Measurements from ENCODE around the gene ASB15. TPM values are rescaled to one million over a fixed set of nuclear protein-coding genes. Genes with fewer than 3 reads are reported as not detected.

Gene ASB15
- total and polyA plus RNA-seq, 2 donors (not counting 3 experiments of a cell fraction or from before 2014, with no cell fraction given) = not detected

- no TSS peak for BruUV-seq (replicated peaks)
- DNase-seq (ENCODE audit: low read depth, low spot score) (no peak), FAIRE-seq (no peak)
- Histone ChIP-seq H3K9me3 (replicated peaks; ENCODE audit: control insufficient read depth, insufficient read depth, low read length) (no peaks in the 10 kb centered on the region), H3K4me1 (ENCODE audit: control insufficient read depth, extremely low read depth, insufficient read depth, low read length) (peaks cover 4% of the 10 kb centered on the region), H3K36me3 (ENCODE audit: control insufficient read depth in 2 of 2, extremely low read depth in 1 of 2, insufficient read depth in 2 of 2, low read length in 2 of 2) (no peaks in the 10 kb centered on the region), H4K20me1 (replicated peaks; ENCODE audit: control insufficient read depth, extremely low read depth, insufficient read depth, low read length) (no peaks in the 10 kb centered on the region), H3K4me2 (ENCODE audit: insufficient read depth, low read length) (no peak overlapping the region), H2AFZ (ENCODE audit: low read depth, low read length) (no peak overlapping the region), H3K9ac (replicated peaks; ENCODE audit: extremely low read depth, insufficient read depth, low read length) (no peak overlapping the region), H3K79me2 (ENCODE audit: control insufficient read depth, insufficient read depth, low read length) (no peaks in the 10 kb centered on the region), H3K9me1 (replicated peaks; ENCODE audit: control insufficient read depth, extremely low read depth, insufficient read depth, low read length) (no peaks in the 10 kb centered on the region), H3K4me3 (replicated peaks in 1 of 3; ENCODE audit: insufficient read depth in 1 of 3, low read depth in 1 of 3, low read length in 3 of 3) (no peak overlapping the region), H3K27ac (ENCODE audit: insufficient read depth, low read depth, low read length) (no peak overlapping the region), H3K27me3 (ENCODE audit: control insufficient read depth in 2 of 2, insufficient read depth in 2 of 2, low read length in 2 of 2) (peaks cover 7 to 8% of the 10 kb centered on the region in 2 experiments)
- ChIA-PET POLR2A (no interaction called here), CTCF (interaction anchor here (0.9 to 1.3 kb wide), 4 partner anchors 21 to 210 kb away, joined by 3 to 8 read pairs (median 4); no protein-coding TSS in a partner anchor)
- intact Hi-C loops (cut with micrococcal nuclease) = no loop called here
- TF ChIP-seq JUN (IDR thresholded peaks at IDR 0.05; ENCODE audit: borderline replicate concordance, insufficient read depth, insufficient read length, low read depth) = no peak
- TF ChIP-seq FOS (IDR thresholded peaks at IDR 0.05; ENCODE audit: borderline replicate concordance, insufficient read depth, low read length) = no peak
- no peak for TF ChIP-seq MYC (IDR thresholded peaks at IDR 0.05; ENCODE audit: low read depth, low read length)
- no peak for TF ChIP-seq POLR2A (IDR thresholded peaks at IDR 0.05; ENCODE audit: low read depth, low read length)
- TF ChIP-seq MAX (IDR thresholded peaks at IDR 0.05; ENCODE audit: insufficient read depth, insufficient read length) = no peak
- dilution Hi-C loops (cut with MboI; ENCODE audit: extremely low pct_ligation_motif_present, low sequenced_read_pairs) = no loop called here
Observed at GRCh38 chr7:123661765-123662164, 60.1 kb downstream of the ASB15 start.

DNA sequence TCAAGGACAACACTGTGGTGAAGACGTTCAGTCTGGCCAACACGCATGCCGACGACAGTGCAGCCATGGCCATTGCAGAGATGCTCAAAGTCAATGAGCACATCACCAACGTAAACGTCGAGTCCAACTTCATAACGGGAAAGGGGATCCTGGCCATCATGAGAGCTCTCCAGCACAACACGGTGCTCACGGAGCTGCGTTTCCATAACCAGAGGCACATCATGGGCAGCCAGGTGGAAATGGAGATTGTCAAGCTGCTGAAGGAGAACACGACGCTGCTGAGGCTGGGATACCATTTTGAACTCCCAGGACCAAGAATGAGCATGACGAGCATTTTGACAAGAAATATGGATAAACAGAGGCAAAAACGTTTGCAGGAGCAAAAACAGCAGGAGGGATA, 60.7 kb downstream of the ASB15 start:
- Histone ChIP-seq H3K4me3 (replicated peaks in 1 of 3; ENCODE audit: insufficient read depth in 1 of 3, low read depth in 1 of 3, low read length in 3 of 3) (no peak overlapping the region), H4K20me1 (replicated peaks; ENCODE audit: control insufficient read depth, extremely low read depth, insufficient read depth, low read length) (no peaks in the 10 kb centered on the region), H3K9me3 (replicated peaks; ENCODE audit: control insufficient read depth, insufficient read depth, low read length) (no peaks in the 10 kb centered on the region), H2AFZ (ENCODE audit: low read depth, low read length) (no peak overlapping the region), H3K36me3 (ENCODE audit: control insufficient read depth in 2 of 2, extremely low read depth in 1 of 2, insufficient read depth in 2 of 2, low read length in 2 of 2) (no peaks in the 10 kb centered on the region), H3K9me1 (replicated peaks; ENCODE audit: control insufficient read depth, extremely low read depth, insufficient read depth, low read length) (no peaks in the 10 kb centered on the region), H3K9ac (replicated peaks; ENCODE audit: extremely low read depth, insufficient read depth, low read length) (no peak overlapping the region), H3K27ac (ENCODE audit: insufficient read depth, low read depth, low read length) (no peak overlapping the region), H3K4me1 (ENCODE audit: control insufficient read depth, extremely low read depth, insufficient read depth, low read length) (peaks cover under 1% of the 10 kb centered on the region), H3K4me2 (ENCODE audit: insufficient read depth, low read length) (no peak overlapping the region), H3K79me2 (ENCODE audit: control insufficient read depth, insufficient read depth, low read length) (no peaks in the 10 kb centered on the region), H3K27me3 (ENCODE audit: control insufficient read depth in 2 of 2, insufficient read depth in 2 of 2, low read length in 2 of 2) (peaks cover 7 to 8% of the 10 kb centered on the region in 2 experiments)
- intact Hi-C loops (cut with micrococcal nuclease) = no loop called here
- no peak for TF ChIP-seq CTCF (IDR thresholded peaks at IDR 0.05; ENCODE audit: extremely low read depth in 1 of 2, insufficient read depth in 1 of 2, low read depth in 1 of 2, low read length in 2 of 2)
- TF ChIP-seq FOS (IDR thresholded peaks at IDR 0.05; ENCODE audit: borderline replicate concordance, insufficient read depth, low read length) = no peak
- no peak for TF ChIP-seq GATA2 (IDR thresholded peaks at IDR 0.05; ENCODE audit: insufficient read depth, insufficient read length, low read depth, low read length)
- no peak for TF ChIP-seq EZH2 (IDR thresholded peaks at IDR 0.05; ENCODE audit: borderline replicate concordance, low read depth, low read length, severe bottlenecking)
- no peak for TF ChIP-seq MAX (IDR thresholded peaks at IDR 0.05; ENCODE audit: insufficient read depth, insufficient read length)
- no peak for TF ChIP-seq JUN (IDR thresholded peaks at IDR 0.05; ENCODE audit: borderline replicate concordance, insufficient read depth, insufficient read length, low read depth)
- no peak for TF ChIP-seq MYC (IDR thresholded peaks at IDR 0.05; ENCODE audit: low read depth, low read length)
- TF ChIP-seq POLR2A (IDR thresholded peaks at IDR 0.05; ENCODE audit: low read depth, low read length) = no peak
- TF ChIP-seq POLR2AphosphoS5 (IDR thresholded peaks at IDR 0.05; ENCODE audit: insufficient read depth, low read depth, low read length) = no peak
- dilution Hi-C loops (cut with MboI; ENCODE audit: extremely low pct_ligation_motif_present, low sequenced_read_pairs) = no loop called here
- ChIA-PET POLR2A (interaction anchor here (0.7 kb wide), 1 partner anchor 147 kb away, joined by 3 read pairs; no protein-coding TSS in a partner anchor), CTCF (interaction anchor here (0.9 to 1.3 kb wide), 3 partner anchors 20 to 210 kb away, joined by 4 to 8 read pairs (median 4); no protein-coding TSS in a partner anchor)
- FAIRE-seq (no peak), DNase-seq (ENCODE audit: low read depth, low spot score) (no peak)
- BruUV-seq (replicated peaks) = no TSS peak

All from endothelial cell of umbilical vein (primary cell).